ENCODE data around the gene IL34.
A peak's percentile ranks its signal among the peaks of the same experiment; 100 is the strongest.

The IL34 gene

DNA sequence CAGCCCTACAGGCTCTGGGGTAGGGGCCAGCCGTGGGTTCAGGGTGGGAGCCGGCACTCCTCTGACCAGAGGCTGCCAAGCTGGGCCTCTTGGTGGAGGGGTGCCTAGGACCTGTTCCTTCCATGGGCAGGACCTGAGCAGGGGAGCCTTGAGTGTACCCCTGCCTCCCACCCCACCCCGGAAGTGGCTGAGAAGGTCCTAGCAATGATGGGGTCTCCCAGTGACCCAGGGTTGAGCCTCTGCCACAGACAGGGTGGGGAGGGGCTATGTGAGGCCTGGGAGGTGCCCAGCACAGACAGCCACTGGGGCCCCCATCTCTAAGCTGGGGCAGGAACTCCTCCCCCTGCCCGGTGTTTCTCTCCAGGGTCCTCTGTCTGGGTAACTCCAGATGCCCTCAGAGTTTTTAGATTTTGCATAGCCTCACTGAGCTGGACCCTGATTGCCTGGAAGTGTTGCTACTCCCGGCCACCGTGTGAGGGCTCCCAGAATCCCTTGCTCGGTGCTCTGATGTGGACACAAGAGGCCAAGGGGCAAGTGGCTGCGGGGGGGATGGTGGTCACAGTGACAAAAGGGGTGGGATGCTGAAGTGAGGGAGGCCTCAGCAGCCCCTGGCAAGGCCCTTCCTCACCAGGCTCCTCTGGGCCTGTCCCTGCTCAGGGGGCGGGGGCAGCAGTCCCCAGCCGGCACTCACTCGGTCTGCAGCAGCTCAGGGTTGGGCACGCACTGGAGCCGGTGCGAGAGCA lies 45.9 kb downstream of the IL34 start:
- Mint-ChIP-seq H3K4me3 (no peak overlapping the region), H3K4me1 (ENCODE audit: low read depth) (peaks cover 18% of the 10 kb centered on the region), H3K36me3 (ENCODE audit: low read depth) (peaks cover 5% of the 10 kb centered on the region), H3K9me3 (no peaks in the 10 kb centered on the region), H3K27ac (no peak overlapping the region), H3K27me3 (ENCODE audit: low read depth) (peaks cover 2% of the 10 kb centered on the region)

GRCh38 chr16:70692873-70693671 lies 46.7 kb downstream of the IL34 start:
- H3K27ac Mint-ChIP-seq: no peak overlapping the region
- H3K4me1 Mint-ChIP-seq (ENCODE audit: low read depth): peaks cover 16% of the 10 kb centered on the region
- no peak overlapping the region for H3K4me3 Mint-ChIP-seq
- H3K9me3 Mint-ChIP-seq: no peaks in the 10 kb centered on the region
- no peaks in the 10 kb centered on the region for H3K27me3 Mint-ChIP-seq (ENCODE audit: low read depth)
- peaks cover 5% of the 10 kb centered on the region for H3K36me3 Mint-ChIP-seq (ENCODE audit: low read depth)

DNA sequence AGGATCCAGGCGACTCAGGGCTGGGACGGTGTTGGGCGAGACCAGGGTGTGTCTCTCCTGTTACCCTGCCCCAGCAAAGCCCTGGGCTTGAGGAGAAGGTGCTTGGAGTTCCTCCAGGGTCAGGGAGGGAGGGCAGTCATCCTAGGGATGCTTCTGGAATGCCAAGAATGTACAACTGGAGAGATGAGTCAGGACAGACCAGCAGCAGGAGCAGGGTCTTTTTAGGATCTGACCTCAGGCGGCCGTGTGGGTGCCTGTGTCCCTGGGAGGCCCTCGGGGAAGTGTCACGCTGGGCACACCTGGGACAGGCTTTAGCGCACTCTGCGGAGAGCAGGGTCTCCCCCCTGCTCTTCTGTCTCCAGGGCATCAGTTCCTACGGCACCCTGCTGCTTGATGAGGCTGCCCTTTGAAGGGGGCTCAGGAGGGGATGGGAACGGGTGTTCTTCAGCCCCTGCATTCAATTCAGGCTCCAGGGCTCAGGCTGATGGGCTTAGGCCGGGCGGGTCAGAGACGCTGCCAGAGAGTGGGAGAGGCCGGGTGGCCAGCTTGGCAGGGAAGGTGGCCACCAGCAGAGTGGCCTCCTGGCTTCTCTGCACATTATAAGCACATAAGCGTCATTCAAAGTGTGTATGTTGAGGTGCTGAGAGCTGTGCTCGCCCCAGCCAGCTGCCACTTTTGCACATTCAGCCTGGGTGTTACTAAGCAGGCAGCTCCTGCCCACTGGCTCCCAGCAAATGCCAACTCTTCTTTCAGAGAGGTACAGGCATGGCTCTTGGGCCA lies 47.9 kb downstream of the IL34 start:
- Mint-ChIP-seq H3K9me3 (no peaks in the 10 kb centered on the region), H3K27me3 (ENCODE audit: low read depth) (no peaks in the 10 kb centered on the region), H3K36me3 (ENCODE audit: low read depth) (peaks cover 9% of the 10 kb centered on the region), H3K4me3 (no peak overlapping the region), H3K27ac (no peak overlapping the region), H3K4me1 (ENCODE audit: low read depth) (peaks cover 16% of the 10 kb centered on the region)

DNA sequence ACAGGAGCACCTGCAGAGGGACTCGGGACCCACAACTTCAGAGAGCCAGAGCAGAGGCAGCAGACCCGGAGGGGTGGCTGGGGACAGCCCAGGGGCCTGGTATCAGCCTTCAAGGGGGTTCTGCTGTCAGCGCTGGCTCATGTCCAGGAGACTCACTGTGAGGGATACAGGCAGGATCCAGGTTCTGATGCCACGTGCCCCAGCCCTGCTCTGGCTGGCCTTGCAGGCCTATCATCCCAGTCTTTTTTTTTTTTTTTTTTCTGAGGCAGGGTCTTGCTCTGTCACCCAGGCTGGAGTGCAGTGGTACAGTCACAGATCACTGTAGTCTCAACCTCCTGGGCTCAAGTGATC lies 48.5 kb downstream of the IL34 start:
- H3K27me3 Mint-ChIP-seq (ENCODE audit: low read depth): no peaks in the 10 kb centered on the region
- no peaks in the 10 kb centered on the region for H3K9me3 Mint-ChIP-seq
- peaks cover 11% of the 10 kb centered on the region for H3K36me3 Mint-ChIP-seq (ENCODE audit: low read depth)
- peaks cover 14% of the 10 kb centered on the region for H3K4me1 Mint-ChIP-seq (ENCODE audit: low read depth)
- H3K27ac Mint-ChIP-seq: no peak overlapping the region
- H3K4me3 Mint-ChIP-seq: no peak overlapping the region

DNA sequence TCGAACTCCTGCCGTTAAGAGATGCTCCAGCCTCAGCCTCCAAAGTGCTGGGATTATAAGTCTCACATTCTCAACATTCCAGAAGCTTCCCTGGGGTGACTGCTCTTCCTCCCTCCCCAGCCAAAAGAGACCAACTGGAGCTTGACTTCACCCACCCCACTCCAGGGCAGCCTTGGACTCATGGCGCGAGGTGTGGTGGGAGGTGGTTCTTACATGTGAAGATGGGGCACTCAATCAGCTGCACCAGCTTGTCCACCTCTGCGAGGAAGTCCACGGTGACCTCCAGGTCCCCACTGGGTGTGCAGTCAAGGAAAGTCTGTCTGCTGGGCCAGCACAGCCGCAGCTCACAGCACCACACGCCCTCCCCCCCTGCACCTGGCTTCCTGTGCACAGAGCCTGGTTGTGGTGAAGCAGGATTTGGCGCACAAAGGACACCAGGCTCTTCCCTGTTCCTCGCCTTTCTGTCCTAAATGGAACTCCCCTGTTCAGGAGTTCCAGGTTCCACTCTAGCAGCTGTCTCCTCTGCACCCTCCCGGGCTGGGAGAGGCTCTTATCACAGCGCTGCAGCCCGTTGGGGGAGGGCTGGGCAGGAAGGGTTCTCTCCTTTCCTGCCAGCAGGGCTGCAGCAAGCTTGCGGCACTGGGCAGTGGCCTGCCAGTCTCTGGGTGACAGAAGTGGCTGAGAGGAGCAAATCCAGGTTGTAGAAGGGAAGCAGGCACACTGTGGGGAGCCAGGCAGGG lies 49.1 kb downstream of the IL34 start:
- H3K36me3 Mint-ChIP-seq (ENCODE audit: low read depth): peaks cover 11% of the 10 kb centered on the region
- H3K27me3 Mint-ChIP-seq (ENCODE audit: low read depth): no peaks in the 10 kb centered on the region
- peak overlapping the region; percentile 45 for H3K27ac Mint-ChIP-seq
- no peaks in the 10 kb centered on the region for H3K9me3 Mint-ChIP-seq
- peak overlapping the region; percentile 55 for H3K4me3 Mint-ChIP-seq
- peaks cover 14% of the 10 kb centered on the region for H3K4me1 Mint-ChIP-seq (ENCODE audit: low read depth)

DNA sequence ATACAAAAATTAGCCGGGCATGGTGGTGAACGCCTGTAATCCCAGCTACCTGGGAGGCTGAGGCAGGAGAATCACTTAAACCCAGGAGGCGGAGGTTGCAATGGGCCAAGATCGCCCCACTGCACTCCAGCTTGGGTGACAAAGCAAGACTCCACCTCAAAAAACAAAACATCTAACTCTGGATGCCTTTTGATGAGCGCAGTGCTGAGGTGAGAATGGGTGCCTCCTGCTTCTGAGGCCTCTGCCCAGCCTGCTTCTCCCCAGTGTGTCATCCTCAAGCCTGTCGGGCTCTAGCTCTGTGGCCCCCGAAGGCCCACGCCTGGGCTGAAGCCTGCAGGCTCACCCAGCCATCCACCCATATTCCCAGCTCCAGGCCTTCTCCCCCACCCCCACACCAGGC lies 50.0 kb downstream of the IL34 start:
- Mint-ChIP-seq H3K4me1 (ENCODE audit: low read depth) (peaks cover 14% of the 10 kb centered on the region), H3K36me3 (ENCODE audit: low read depth) (peaks cover 11% of the 10 kb centered on the region), H3K9me3 (no peaks in the 10 kb centered on the region), H3K27ac (peak overlapping the region; percentile 38), H3K27me3 (ENCODE audit: low read depth) (no peaks in the 10 kb centered on the region), H3K4me3 (no peak overlapping the region)

DNA sequence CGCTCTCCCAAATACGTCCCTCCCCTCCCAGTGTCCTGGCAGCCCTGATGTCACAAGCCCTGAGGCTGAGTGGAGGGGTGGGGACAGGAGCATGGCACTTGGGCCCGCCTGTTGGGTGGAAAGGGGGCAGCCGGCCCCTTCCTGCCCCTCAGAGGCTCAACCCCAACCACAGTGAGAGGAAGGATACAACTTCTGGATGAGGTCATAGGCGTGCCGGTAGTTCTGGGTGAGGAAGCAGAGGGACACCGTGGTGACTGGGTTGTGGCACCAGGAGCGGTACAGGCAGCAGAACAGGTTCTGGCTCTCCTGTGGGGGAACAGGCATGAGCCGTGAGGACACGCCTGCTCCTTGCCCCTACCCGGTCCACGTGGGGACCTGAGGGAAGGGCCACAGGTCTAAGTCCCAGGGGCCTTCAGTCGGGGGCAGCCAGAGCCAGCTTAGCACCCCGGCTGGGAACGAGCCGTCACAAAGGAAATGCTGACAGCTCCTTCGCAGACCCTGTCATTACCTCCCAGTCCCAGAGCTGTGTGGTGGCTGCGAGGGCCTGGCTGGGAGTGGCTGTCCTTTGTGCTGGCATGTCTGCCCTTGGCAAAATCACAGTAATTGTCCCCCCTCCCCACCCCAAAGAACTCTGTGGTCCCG lies 50.7 kb downstream of the IL34 start:
- Mint-ChIP-seq H3K27me3 (ENCODE audit: low read depth) (no peaks in the 10 kb centered on the region), H3K4me1 (ENCODE audit: low read depth) (peaks cover 14% of the 10 kb centered on the region), H3K36me3 (ENCODE audit: low read depth) (peaks cover 11% of the 10 kb centered on the region), H3K27ac (peak overlapping the region; percentile 59), H3K4me3 (no peak overlapping the region), H3K9me3 (no peaks in the 10 kb centered on the region)

DNA sequence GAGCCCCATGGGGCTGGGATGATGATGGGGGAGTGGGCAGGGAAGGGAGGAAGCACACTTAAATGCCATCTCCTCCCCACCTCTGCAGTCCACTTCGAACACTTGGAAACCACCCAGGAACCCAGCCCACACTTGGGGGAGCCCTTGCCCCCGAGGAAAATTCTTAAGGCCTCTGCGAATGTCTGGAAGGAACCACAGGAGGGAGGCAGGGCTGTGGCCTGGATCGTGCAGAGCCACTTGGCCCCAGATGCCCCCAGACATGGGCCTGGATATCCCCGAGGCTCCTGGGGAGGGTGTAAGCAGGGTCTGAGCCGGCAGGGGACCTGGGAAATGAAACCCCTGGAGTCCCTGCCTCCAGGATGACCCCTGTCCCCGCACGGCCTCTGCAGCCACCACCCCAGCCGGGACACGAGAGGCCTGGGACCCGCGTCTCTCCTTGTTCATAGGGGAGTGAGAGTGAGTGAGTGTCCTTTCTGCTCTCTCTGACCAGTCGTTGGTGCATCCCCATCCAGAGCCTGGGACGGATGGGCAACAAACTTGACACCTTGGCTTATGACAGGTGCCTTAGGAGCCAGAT lies 51.3 kb downstream of the IL34 start:
- Mint-ChIP-seq H3K27ac (no peak overlapping the region), H3K27me3 (ENCODE audit: low read depth) (no peaks in the 10 kb centered on the region), H3K36me3 (ENCODE audit: low read depth) (peaks cover 11% of the 10 kb centered on the region), H3K4me3 (no peak overlapping the region), H3K9me3 (no peaks in the 10 kb centered on the region), H3K4me1 (ENCODE audit: low read depth) (peaks cover 14% of the 10 kb centered on the region)

GRCh38 chr16:70698901-70699300 lies 52.5 kb downstream of the IL34 start:
- H3K4me1 Mint-ChIP-seq (ENCODE audit: low read depth): peaks cover 14% of the 10 kb centered on the region
- peaks cover 11% of the 10 kb centered on the region for H3K36me3 Mint-ChIP-seq (ENCODE audit: low read depth)
- no peak overlapping the region for H3K4me3 Mint-ChIP-seq
- no peak overlapping the region for H3K27ac Mint-ChIP-seq
- no peaks in the 10 kb centered on the region for H3K9me3 Mint-ChIP-seq
- H3K27me3 Mint-ChIP-seq (ENCODE audit: low read depth): no peaks in the 10 kb centered on the region

DNA sequence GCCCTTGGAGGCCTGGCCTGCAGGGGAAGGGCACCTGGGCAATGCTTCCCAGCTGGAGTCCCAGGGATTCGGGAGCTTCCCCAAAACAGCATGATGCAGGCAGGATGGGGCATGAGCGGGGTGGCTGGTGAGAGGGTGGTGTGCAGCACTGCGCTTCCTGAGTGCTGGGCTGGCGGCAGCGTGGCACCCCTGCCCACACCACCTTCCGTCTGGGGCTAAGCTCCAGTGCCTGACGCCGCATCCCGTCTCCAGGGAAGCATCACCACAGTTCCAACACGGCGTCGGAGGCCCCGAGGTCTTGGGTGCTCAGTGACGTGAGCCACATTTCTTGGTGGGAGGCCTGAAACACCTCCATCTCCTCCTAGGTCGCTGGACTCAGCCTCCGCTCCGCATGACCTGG lies 53.3 kb downstream of the IL34 start:
- H3K4me3 Mint-ChIP-seq: no peak overlapping the region
- no peaks in the 10 kb centered on the region for H3K27me3 Mint-ChIP-seq (ENCODE audit: low read depth)
- H3K9me3 Mint-ChIP-seq: no peaks in the 10 kb centered on the region
- peaks cover 11% of the 10 kb centered on the region for H3K36me3 Mint-ChIP-seq (ENCODE audit: low read depth)
- H3K27ac Mint-ChIP-seq: no peak overlapping the region
- H3K4me1 Mint-ChIP-seq (ENCODE audit: low read depth): peaks cover 14% of the 10 kb centered on the region

DNA sequence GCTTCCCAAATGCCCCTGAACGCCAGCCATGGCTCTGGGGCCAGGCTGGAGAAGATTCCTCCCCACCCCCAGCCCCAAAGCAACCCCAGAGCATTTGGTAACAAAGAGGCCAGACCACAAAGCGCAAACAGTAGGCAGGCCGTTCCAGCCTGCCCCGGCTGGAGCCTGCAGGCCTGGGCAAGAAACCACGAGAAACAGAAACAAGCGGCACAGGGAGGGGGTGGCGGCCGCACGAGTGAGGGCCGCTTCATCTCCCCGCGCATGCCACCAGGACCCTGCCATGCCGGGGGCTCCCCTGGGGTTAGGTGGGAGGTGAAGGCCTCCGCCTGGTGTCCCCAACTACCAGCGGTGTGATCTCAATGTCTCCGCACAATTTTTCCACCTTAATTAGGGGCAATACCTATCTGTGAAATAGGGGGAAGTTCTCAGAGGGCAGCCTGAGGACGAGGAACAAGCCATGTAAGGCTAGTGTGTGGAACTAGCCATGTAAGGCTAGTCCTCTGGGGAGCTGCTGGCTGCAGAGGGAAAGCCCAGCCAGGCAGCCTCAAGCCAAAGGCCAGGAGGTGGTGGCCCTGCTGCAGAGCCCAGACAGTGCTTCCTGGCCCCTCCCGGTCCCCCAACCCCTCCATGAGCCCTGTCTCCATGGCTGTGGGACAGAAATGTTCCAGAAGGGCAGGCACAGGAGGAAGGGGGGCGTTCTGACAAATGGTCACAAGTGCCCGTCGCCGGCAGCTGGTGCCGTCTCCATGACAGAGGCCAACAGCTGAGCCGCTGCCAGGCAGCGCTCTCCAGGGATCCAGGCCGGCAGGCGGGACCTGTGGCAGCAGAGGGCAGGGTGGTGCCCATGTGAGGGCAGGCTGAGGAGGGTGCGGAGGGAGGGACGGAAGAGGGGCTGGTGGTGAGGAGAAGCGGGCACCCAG lies 54.0 kb downstream of the IL34 start:
- Mint-ChIP-seq H3K27ac (no peak overlapping the region), H3K27me3 (ENCODE audit: low read depth) (no peaks in the 10 kb centered on the region), H3K4me3 (no peak overlapping the region)

DNA sequence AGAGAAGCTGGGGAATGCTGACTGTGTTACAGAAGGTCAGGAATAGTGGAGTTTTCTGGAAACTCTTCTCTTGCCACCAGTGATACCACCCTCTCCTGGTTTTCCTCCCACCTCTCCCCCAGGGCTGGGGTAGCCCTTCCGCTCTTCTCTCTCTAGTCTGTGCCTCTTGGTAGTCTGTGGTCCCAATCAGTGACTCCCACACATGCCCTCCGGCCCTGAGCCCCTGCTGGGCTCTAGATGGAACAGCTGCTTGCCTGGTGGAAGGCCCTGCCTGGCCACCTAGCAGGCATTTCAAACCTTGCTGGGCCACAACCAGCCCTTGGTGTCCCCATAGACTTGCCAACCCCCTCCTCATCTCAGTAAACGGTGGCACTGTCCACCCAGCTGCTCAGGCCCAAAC lies 54.7 kb downstream of the IL34 start:
- peaks cover 5% of the 10 kb centered on the region for H3K36me3 Mint-ChIP-seq (ENCODE audit: low read depth)
- H3K4me1 Mint-ChIP-seq (ENCODE audit: low read depth): peaks cover 5% of the 10 kb centered on the region

More for the DNA sequence above, 54.0 kb downstream of the IL34 start:
- Mint-ChIP-seq H3K9me3 (no peaks in the 10 kb centered on the region), H3K4me1 (ENCODE audit: low read depth) (peaks cover 12% of the 10 kb centered on the region), H3K36me3 (ENCODE audit: low read depth) (peaks cover 8% of the 10 kb centered on the region)

DNA sequence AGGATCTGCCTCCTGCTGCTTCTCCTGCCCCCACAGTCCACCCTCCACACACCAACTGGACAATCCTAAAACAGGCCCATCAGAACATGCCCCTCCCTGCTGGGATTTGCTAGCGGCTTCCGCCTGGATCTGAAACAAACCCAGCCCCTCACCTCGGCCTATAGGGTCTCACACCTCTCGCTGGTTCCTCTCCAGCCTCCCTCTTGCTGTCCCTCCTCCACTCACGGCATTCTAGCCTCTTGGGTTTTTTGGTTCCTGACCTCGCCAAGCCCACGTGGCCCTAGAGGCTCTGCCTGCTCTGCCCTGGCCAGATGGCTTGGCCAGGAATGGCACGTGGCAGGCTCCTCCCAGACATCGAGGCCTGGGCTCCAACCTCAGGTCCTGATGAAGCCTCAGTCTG lies 55.2 kb downstream of the IL34 start:
- no peaks in the 10 kb centered on the region for H3K27me3 Mint-ChIP-seq (ENCODE audit: low read depth)
- peaks cover 5% of the 10 kb centered on the region for H3K36me3 Mint-ChIP-seq (ENCODE audit: low read depth)
- H3K9me3 Mint-ChIP-seq: no peaks in the 10 kb centered on the region
- H3K4me1 Mint-ChIP-seq (ENCODE audit: low read depth): peaks cover 4% of the 10 kb centered on the region
- H3K27ac Mint-ChIP-seq: no peak overlapping the region
- H3K4me3 Mint-ChIP-seq: no peak overlapping the region

More for the DNA sequence above, 54.7 kb downstream of the IL34 start:
- no peaks in the 10 kb centered on the region for H3K9me3 Mint-ChIP-seq
- H3K4me3 Mint-ChIP-seq: no peak overlapping the region
- H3K27me3 Mint-ChIP-seq (ENCODE audit: low read depth): no peaks in the 10 kb centered on the region
- no peak overlapping the region for H3K27ac Mint-ChIP-seq
